DND-41 (cell line): Measurements from ENCODE around the gene GTPBP6.

Experiments
- EZH2 ChIP-seq: IDR thresholded peaks from 3 replicates; pipeline ENCODE4 v1.6.1; 2012; ENCODE audit warnings: borderline replicate concordance, low read depth, mild to moderate bottlenecking, moderate library complexity, low read length, inconsistent platforms; ENCODE audit not compliant: severe bottlenecking
- TF ChIP-seq, protein P1 (sequence below): IDR thresholded peaks from 2 replicates; pipeline ENCODE4 v1.5.1; 2012; ENCODE audit warnings: borderline replicate concordance, low read length, moderate library complexity, mild to moderate bottlenecking; ENCODE audit not compliant: poor library complexity, severe bottlenecking; ENCODE audit errors: extremely low read depth

DNA sequence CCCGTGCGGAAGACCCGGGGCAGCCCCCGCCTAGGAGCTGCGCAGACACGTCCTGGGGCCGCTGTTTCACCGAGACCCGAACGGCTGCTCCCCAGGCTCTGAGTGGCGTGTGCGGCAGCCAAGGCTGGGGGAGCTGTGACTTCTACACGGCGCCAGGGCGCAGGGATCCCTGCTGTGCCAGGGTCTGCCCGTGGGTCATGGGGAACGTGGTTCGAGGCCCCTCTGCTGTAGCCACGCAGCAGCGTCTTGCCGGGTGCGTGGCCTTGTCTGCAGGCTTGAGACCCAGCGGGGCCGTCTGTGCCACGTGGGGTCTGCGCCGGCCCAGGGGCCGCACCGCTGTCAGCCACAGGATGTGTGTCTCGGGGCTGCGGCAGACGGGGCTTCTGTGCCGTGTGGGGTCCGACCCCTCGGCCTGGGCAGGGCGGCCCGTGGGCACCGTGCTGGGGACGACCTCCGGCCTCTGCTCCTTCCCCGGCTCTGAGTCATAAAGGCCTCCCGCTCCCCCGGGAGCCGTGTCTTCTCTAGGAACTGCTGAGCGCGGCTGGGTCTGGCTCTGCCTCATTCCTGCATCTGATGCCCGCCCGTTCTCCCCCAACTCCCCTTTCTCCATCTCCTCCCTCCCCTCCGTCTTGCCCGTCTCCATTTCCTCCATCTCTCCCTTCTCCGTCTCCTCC lies 12.7 kb upstream of the GTPBP6 start:
- TF ChIP-seq EZH2 = no peak
- TF ChIP-seq, protein P1, sequence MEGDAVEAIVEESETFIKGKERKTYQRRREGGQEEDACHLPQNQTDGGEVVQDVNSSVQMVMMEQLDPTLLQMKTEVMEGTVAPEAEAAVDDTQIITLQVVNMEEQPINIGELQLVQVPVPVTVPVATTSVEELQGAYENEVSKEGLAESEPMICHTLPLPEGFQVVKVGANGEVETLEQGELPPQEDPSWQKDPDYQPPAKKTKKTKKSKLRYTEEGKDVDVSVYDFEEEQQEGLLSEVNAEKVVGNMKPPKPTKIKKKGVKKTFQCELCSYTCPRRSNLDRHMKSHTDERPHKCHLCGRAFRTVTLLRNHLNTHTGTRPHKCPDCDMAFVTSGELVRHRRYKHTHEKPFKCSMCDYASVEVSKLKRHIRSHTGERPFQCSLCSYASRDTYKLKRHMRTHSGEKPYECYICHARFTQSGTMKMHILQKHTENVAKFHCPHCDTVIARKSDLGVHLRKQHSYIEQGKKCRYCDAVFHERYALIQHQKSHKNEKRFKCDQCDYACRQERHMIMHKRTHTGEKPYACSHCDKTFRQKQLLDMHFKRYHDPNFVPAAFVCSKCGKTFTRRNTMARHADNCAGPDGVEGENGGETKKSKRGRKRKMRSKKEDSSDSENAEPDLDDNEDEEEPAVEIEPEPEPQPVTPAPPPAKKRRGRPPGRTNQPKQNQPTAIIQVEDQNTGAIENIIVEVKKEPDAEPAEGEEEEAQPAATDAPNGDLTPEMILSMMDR = no peak
